ENCODE measurements around the gene ETV6.

ETV6 gene

GRCh38 chr12:11645391-11645790 lies 4.1 kb upstream of the ETV6 start:
- no peak for DNase-seq

- peak; percentile 83 to 91 for DNase-seq
Measured at GRCh38 chr12:11648514-11649412, 711 bp upstream of the ETV6 start.

DNA sequence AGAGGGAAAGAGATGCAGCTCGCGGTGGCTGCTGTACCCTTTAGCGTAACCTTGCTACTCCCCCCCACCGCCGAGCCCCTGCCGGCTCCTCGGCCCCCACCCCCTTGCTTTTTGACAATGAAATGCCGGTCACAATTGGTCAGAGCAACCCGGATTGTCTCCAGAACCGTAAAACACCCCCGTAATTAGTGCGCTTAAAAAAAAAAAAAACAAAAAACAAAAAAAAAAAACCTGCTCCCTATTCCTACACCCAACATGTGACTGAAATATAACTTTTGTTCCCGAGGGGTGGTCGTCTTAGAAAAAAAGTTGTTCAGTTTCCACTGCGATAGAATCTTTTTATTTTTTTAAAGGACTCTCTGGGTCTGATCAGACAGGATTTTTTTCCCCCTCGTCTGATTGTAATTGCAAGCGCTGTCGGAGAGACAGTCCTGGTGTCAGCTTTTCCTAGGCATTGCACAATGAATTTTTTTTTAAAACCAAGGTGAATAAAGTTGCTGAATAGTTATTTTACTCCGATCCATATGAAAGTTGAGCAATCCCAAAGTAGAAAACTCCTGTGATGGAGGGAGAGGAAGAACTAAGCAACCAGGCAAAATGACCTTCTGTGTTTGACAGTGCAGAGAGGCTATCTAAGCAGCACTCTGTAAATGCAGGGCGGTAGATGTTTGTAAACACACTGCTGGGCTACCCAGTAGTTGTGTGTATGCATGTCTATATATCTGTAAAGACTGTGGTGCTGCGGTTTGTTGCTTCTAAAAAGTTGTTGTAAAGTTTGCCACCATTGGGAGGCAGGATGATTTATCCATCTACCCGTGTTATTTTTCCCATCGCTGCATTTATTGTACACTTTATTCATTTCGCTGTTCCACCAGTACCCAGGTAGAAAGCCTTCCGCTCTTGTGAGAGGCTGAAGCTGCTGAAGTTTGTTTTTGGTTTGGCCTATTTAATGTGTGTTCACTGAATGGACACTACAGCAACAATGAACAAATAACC lies 1.1 kb downstream of the ETV6 start:
- peak; percentile 50 to 53 for DNase-seq

GRCh38 chr12:11651381-11651780 lies 1.9 kb downstream of the ETV6 start:
- DNase-seq: peak in 1 of 2 donors; percentile 29

- peak in 1 of 2 donors; percentile 27 for DNase-seq
Measured at GRCh38 chr12:11651785-11652184, 2.3 kb downstream of the ETV6 start.

DNA sequence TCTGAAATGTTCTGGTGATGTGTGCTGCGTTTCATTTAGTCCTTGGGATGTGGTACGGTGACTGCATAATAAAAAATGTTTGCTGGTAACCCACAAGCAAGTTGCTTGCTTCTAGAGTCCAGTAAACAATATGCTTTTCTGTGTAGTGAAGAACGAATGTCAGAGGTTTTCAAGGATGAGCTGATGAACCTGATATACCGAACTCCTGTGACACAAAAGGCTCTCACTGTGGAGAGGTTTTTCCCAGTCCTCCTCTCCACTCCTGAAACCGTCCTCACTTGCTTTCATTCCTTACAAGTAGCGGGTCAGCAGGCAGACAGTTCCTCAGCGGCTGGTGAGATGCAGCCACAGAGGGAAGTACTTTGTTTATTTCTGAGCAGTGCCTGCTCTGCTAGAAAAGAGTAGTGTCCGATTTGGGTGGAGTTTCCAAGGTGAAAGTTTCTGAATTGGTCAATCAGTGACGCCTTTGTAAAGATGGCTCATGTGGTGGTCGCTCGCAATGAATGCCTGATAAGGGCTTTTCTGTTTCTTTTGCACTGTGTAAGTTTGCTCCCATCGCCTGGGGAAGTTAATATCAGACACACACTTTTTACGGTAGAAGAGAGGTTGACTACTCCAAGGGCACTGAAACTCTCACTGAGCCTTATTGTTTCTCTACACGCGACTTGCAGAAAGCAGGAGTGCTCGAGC lies 3.0 kb downstream of the ETV6 start:
- DNase-seq: peak; percentile 83 to 84

GRCh38 chr12:11653215-11653753 lies 3.8 kb downstream of the ETV6 start:
- DNase-seq: peak; percentile 65 to 81

DNA sequence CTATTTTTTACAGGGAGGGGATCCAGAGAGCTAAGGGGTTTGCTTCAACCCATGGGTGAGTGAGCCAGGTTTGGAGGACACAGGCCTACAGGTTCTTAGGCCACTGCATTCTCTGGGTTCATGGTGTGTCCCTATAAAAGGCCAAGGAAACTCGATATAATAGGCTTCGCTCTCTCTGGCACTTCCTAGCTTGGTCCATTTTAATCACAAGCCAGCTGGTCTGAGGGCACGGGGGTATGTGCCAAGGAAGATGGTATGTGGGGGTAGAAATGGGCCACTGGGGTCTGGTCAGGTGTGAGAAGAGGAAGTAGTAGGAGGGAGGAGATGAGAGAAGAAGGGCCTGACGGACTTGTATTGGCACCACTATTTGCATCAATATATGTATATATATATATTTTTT lies 4.9 kb downstream of the ETV6 start:
- no peak for DNase-seq

DNA sequence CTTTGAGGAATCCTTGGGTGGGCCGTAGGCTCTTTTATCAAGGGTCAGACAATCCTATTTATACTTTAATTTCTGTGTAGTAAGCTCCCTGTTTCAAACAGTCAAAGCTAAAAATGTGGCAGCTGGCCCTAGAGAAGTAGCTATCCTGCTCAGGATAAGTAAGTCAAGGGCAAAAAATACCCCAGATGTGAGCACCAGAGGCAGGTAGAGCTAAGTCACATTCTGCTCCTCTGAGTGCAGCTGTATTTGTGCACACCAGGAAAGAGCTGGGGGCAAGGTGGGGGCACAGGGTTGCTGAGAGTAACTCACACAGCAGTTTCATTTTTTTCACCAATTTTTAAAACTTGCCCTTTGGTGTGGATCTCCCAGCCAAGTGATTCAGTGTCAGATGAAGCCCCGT lies 5.3 kb downstream of the ETV6 start:
- no peak for DNase-seq

GRCh38 chr12:11655842-11656241 lies 6.4 kb downstream of the ETV6 start:
- peak in 1 of 2 donors; percentile 48 for DNase-seq

DNA sequence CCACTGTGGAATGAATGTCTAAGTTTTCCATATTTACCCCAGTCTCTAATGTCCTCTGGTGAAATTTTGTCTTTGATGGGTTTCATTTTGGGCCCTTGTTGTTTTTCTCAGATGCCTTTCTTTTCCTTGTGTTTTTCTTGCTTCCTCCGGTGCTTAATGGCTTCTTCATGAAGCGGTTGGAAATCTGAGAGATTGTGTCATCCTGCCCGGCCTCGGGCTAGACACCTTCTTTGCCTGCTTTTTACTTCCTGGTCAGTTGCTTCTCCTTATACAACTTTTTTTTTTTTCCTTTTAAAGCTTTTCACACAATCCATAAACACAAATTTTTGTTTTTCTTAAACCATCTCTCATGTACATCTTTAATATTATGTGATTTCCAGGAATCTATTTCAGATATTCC lies 7.1 kb downstream of the ETV6 start:
- peak; percentile 43 to 49 for DNase-seq

- peak in 1 of 2 donors; percentile 35 for DNase-seq
Measured at GRCh38 chr12:11657511-11657910, 8.0 kb downstream of the ETV6 start.

GRCh38 chr12:11658791-11659190 lies 9.3 kb downstream of the ETV6 start:
- DNase-seq: no peak

DNA sequence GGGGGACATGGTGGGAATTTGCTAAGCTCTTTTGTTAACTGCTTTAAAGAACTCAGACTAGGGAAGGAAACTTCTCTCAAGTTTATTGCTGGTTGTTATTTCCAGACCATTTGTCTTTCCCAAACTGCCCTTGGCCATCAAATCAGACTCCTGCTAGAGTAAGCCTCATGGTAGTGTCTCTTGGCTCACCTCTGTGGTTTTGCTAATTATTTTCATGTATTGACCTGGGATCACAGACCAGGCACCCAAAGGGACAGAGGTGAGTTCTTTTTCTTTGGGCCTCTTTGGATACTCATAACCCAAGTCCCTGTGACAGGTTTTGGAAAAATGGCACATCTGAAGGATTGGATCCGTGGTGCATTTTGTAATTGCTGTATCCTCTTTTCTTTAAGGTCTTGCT lies 11.2 kb downstream of the ETV6 start:
- no peak for DNase-seq

GRCh38 chr12:11661491-11662089 lies 12.1 kb downstream of the ETV6 start:
- no peak for DNase-seq

DNA sequence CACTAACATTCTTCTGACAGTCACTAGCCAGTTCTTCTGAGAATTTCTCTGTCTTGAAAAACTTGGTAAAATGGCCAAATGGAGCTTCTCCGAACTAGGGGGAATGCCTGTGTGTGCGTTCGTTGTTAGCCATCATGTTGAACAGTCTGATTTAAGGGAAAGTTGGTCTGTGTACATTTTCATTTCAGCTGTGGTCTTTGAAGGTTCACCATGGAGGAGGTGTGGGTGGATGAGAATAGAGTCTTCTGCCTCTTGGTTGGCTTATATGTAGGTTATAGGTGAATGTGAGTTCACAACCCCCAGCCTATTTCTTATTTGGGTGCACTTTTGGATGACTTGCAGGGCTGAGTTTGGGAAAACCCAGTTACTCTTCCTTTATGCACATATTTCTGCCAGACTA lies 12.9 kb downstream of the ETV6 start:
- peak in 1 of 2 donors; percentile 29 for DNase-seq

DNA sequence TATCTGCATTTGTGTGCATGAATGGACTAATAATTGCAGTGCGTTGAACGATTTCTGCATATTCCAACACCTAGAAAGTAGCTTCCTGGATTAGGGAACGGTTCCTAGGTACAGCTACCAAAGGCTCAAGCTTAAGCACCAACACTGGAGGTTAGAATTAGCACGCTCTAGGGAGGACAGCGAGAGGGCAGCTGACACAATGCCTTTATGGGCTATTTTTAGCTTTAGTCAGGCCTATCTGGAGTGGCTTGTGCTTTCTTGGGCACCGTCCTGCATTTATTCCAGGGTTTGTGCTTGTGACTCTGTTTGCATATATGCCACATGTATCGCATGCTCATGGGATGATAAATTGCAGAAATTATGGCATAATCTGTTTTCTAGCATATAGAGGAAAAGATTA lies 13.7 kb downstream of the ETV6 start:
- no peak for DNase-seq

DNA sequence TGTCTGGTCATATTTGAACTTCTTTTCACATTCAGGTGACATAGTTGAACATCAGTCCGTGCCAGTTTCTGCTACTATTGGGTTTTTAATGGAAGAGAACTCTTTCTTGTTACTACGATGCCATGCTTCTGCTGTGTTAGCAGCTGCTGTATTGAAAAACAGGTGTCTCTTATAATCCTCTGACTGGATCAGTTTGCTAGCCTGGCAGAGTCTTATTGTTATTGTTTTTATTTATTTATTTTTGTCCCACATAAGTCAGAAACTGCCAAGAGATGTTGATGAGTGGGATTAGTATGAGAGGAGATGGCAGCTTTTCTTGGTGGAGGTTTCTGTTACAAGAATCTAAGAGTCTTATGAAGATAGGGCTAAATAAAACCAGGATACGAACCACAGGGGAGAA lies 14.6 kb downstream of the ETV6 start:
- no peak for DNase-seq

DNA sequence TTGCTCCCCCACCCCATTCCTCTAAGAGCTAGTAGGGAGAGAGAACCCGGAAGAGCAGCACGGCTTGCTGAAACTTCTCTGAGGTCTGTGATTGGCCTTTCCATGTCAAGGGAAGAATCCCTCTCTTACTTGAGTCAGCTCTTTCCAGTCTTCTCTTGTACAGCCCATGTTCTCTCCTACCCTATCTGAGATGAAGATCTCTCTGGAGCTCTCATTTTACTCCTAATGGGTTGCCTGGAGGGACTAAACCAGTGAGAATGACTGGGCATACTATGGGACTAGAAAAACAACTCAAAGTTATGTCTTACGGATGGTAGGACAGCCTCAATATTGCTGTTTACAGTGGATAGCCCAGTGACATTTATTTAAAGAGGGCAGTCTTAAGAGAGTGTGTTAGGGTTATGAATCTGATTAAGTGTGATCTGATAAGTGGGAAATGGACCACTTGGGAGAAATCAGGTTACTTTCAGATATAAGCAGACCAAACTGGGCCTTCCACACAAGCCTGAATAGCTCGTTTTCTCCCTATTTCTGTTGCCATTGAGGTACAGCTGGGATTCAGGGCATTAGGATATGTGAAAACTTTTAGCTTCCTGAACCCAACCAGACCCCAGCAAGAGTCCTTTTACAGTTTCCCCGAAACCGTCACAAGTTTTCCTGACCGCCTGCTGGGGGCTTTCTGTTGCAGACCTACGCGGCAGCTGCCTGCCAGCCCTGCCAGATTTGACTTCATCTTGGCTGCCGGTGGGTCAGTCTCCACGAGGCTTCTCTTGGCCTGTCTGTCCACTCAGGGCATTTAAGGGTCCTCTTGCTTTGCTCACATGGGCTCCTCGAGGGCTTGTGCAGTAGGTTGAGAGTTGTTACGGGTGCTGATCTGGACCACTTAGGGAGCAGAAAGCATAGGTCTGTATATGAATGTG lies 16.9 kb downstream of the ETV6 start:
- DNase-seq: no peak

GRCh38 chr12:11667171-11667570 lies 17.7 kb downstream of the ETV6 start:
- peak; percentile 67 to 81 for DNase-seq

DNA sequence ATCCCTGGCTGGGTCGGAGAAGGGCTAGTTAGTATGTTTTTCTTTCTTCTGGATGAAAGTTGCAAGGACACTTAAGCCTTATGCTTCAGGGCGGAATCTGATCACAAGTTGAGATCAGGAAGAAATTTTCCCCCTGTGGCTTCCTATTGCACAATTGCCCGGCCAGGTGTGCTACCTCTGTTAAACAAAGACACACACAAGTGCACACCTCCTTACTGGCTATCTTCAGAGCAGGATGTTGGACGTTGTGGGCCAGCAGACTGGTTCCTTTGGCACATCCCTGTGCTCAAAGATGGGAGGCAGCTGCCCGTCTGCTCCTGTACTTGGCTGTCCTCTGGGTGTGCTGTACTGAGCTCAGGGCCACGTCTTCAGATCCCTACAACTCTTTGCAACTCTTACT lies 19.1 kb downstream of the ETV6 start:
- no peak for DNase-seq
